HEK293 (cell line): ENCODE results near the gene TAS2R4.
A peak's percentile ranks its signal among the peaks of the same experiment; 100 is the strongest.

Experiments used
- HOXD13 ChIP-seq: sonication (generic); formaldehyde crosslinking; IDR thresholded peaks from 2 replicates; pipeline ENCODE4 v1.8.0; 2022; ENCODE audit warnings: missing genetic modification reagents, borderline replicate concordance
- KLF9 ChIP-seq: fragments of 450-650 bp; formaldehyde crosslinking; IDR thresholded peaks from 2 replicates; pipeline ENCODE4 v1.5.1; 2016; ENCODE audit warnings: missing biosample characterization, missing genetic modification characterization, low read depth
- MEIS1 ChIP-seq: sonication (generic); formaldehyde crosslinking; IDR thresholded peaks from 2 replicates; pipeline ENCODE4 v1.8.1; 2022; ENCODE audit warnings: missing genetic modification reagents, mild to moderate bottlenecking, borderline replicate concordance
- REPIN1 ChIP-seq: fragments of 450-650 bp; formaldehyde crosslinking; IDR thresholded peaks from 2 replicates; pipeline ENCODE4 v1.5.1; 2017; ENCODE audit warnings: missing biosample characterization, missing genetic modification characterization, low read depth
- SETDB1 ChIP-seq: IDR thresholded peaks from one replicate; pipeline ENCODE4 v1.6.1; 2017; ENCODE audit warnings: mild to moderate bottlenecking, low read length, moderate library complexity, mixed read lengths; ENCODE audit not compliant: insufficient read length
- WT1 ChIP-seq: fragments of 450-650 bp; formaldehyde crosslinking; IDR thresholded peaks from 2 replicates; pipeline ENCODE4 v1.5.1; 2016; ENCODE audit warnings: missing biosample characterization, missing genetic modification characterization
- YY1 ChIP-seq: fragments of 450-650 bp; formaldehyde crosslinking; IDR thresholded peaks from 2 replicates; pipeline ENCODE4 v1.5.1; 2018; ENCODE audit warnings: missing biosample characterization, missing genetic modification characterization
- ZFHX2 ChIP-seq: fragments of 450-650 bp; formaldehyde crosslinking; conservative IDR thresholded peaks from 2 replicates; pipeline ENCODE4 v1.5.1; 2016; ENCODE audit warnings: missing biosample characterization, missing genetic modification characterization
- ZNF121 ChIP-seq: fragments of 450-650 bp; formaldehyde crosslinking; IDR thresholded peaks from 2 replicates; pipeline ENCODE4 v1.5.1; 2016; ENCODE audit warnings: missing biosample characterization, missing genetic modification characterization
- ZNF157 ChIP-seq: fragments of 450-650 bp; formaldehyde crosslinking; IDR thresholded peaks from 2 replicates; pipeline ENCODE4 v1.5.1; 2016; ENCODE audit warnings: missing biosample characterization, missing genetic modification characterization
- ZNF175 ChIP-seq: fragments of 450-650 bp; formaldehyde crosslinking; IDR thresholded peaks from 2 replicates; pipeline ENCODE4 v1.5.1; 2016; ENCODE audit warnings: missing biosample characterization, missing genetic modification characterization
- ZNF184 ChIP-seq: fragments of 450-650 bp; IDR thresholded peaks from 2 replicates; pipeline ENCODE4 v1.5.1; 2018; ENCODE audit warnings: missing biosample characterization, mild to moderate bottlenecking, missing genetic modification characterization
- ZNF202 ChIP-seq: fragments of 450-650 bp; formaldehyde crosslinking; IDR thresholded peaks from 2 replicates; pipeline ENCODE4 v1.5.1; 2016; ENCODE audit warnings: missing biosample characterization, missing genetic modification characterization, borderline replicate concordance
- ZNF24 ChIP-seq: fragments of 450-650 bp; formaldehyde crosslinking; IDR thresholded peaks from 2 replicates; pipeline ENCODE4 v1.5.1; 2016; ENCODE audit warnings: missing biosample characterization, missing genetic modification characterization
- ZNF248 ChIP-seq: fragments of 450-650 bp; formaldehyde crosslinking; IDR thresholded peaks from 2 replicates; pipeline ENCODE4 v1.5.1; 2017; ENCODE audit warnings: missing biosample characterization, missing genetic modification characterization
- ZNF324 ChIP-seq: fragments of 450-650 bp; formaldehyde crosslinking; IDR thresholded peaks from 2 replicates; pipeline ENCODE4 v1.5.1; 2016; ENCODE audit warnings: missing biosample characterization, missing genetic modification characterization
- ZNF350 ChIP-seq: fragments of 450-650 bp; formaldehyde crosslinking; IDR thresholded peaks from 2 replicates; pipeline ENCODE4 v1.5.0; 2017; ENCODE audit warnings: missing biosample characterization, mild to moderate bottlenecking, missing genetic modification characterization
- ZNF404 ChIP-seq: fragments of 450-650 bp; formaldehyde crosslinking; IDR thresholded peaks from 2 replicates; pipeline ENCODE4 v1.5.1; 2017; ENCODE audit warnings: missing biosample characterization, missing genetic modification characterization
- ZNF416 ChIP-seq: fragments of 450-650 bp; formaldehyde crosslinking; IDR thresholded peaks from 2 replicates; pipeline ENCODE4 v1.5.1; 2016; ENCODE audit warnings: missing biosample characterization, missing genetic modification characterization
- ZNF561 ChIP-seq: fragments of 450-650 bp; IDR thresholded peaks from 2 replicates; pipeline ENCODE4 v1.5.1; 2018; ENCODE audit warnings: missing biosample characterization, missing genetic modification characterization, borderline replicate concordance
- ZNF596 ChIP-seq: fragments of 450-650 bp; IDR thresholded peaks from 2 replicates; pipeline ENCODE4 v1.5.0; 2018; ENCODE audit warnings: missing biosample characterization, mild to moderate bottlenecking, missing genetic modification characterization, moderate library complexity
- ZNF791 ChIP-seq: fragments of 450-650 bp; formaldehyde crosslinking; IDR thresholded peaks from 2 replicates; pipeline ENCODE4 v1.5.1; 2016; ENCODE audit warnings: missing biosample characterization, missing genetic modification characterization
- ZNF830 ChIP-seq: fragments of 450-650 bp; IDR thresholded peaks from 2 replicates; pipeline ENCODE4 v1.5.0; 2018; ENCODE audit warnings: missing biosample characterization, missing genetic modification characterization, low read depth, mild to moderate bottlenecking, moderate library complexity
- ZNF843 ChIP-seq: fragments of 450-650 bp; formaldehyde crosslinking; IDR thresholded peaks from 2 replicates; pipeline ENCODE4 v1.5.1; 2016; ENCODE audit warnings: missing biosample characterization, missing genetic modification characterization
- ZSCAN16 ChIP-seq: fragments of 450-650 bp; formaldehyde crosslinking; IDR thresholded peaks from 2 replicates; pipeline ENCODE4 v1.5.1; 2016; ENCODE audit warnings: missing biosample characterization, missing genetic modification characterization
- TF ChIP-seq, protein P1 (sequence below): fragments of 450-650 bp; formaldehyde crosslinking; IDR thresholded peaks from 2 replicates; pipeline ENCODE4 v1.5.1; 2016; ENCODE audit warnings: missing biosample characterization, missing genetic modification characterization
- TF ChIP-seq, protein P2 (sequence below): fragments of 450-650 bp; formaldehyde crosslinking; IDR thresholded peaks from 2 replicates; pipeline ENCODE4 v1.5.1; 2016; ENCODE audit warnings: missing biosample characterization, missing genetic modification characterization, low read depth
- TF ChIP-seq, protein P3 (sequence below): fragments of 450-650 bp; formaldehyde crosslinking; IDR thresholded peaks from 2 replicates; pipeline ENCODE4 v1.5.1; 2016; ENCODE audit warnings: missing biosample characterization, missing genetic modification characterization
- TF ChIP-seq, protein P4 (sequence below): fragments of 450-650 bp; formaldehyde crosslinking; IDR thresholded peaks from 2 replicates; pipeline ENCODE4 v1.5.1; 2017; ENCODE audit warnings: missing biosample characterization, missing genetic modification characterization

The TAS2R4 gene

DNA sequence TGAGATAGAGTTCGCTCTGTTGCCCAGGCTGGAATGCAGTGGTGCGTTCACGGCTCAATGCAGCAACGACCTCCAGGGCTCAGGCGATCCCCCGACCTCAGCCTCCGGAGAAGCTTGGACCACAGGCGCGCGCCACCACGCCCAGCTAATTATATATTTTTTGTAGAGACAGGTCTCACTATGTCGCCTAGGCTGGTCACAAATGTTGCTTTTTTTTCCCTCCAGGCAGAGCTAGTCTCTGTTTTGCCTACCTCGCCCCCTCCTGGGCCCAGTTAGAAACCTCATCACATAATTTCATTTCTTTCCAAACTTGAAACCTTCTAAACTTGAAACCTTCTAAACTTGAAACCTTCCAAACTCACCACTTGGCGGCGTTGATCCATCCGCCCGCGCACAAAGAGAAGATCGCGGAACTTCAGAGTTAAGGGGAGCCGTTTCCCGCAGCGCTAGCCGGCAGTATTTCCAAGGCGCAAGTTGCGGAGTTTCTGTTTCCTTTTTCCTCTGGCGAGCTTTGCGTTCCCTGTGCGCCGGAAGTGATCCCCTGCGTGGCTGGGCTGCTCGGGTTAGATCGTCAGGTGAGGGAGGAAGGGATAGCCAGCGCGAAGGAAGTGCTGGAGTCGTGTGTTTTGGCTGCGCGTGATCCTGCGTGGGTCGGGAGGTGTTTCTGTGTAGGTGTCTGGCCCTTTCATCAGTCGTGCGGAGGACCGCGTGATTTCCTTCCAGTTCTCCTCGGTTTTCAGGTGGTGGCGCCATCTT, 38.5 kb upstream of the TAS2R4 start, which contains the start of gene SSBP1 (continued):
- TF ChIP-seq ZNF157 (no peak), REPIN1 (tag by site-specific recombination) (peak; percentile 95), WT1 (tag by site-specific recombination) (no peak), ZNF416 (tag by site-specific recombination) (no peak), ZNF121 (tag by site-specific recombination) (peak; percentile 68; the same call in 1 of the 2 replicates), ZNF175 (no peak), MEIS1 (CRISPR knock-in tag) (no peak), ZNF324 (peak; percentile 99), ZNF350 (tag by site-specific recombination) (no peak), ZNF404 (tag by site-specific recombination) (no peak), ZNF596 (tag by site-specific recombination) (no peak), ZNF791 (no peak), YY1 (tag by site-specific recombination) (peak; percentile 83), ZNF24 (tag by site-specific recombination) (peak; percentile 96), ZNF202 (tag by site-specific recombination) (no peak), ZNF561 (tag by site-specific recombination) (peak; percentile 96), SETDB1 (no peak), ZSCAN16 (tag by site-specific recombination) (no peak; the same call in 1 of the 2 replicates), KLF9 (tag by site-specific recombination) (peak; percentile 57; the same call in 1 of the 2 replicates), ZFHX2 (tag by site-specific recombination) (peak; percentile 93), ZNF830 (tag by site-specific recombination) (no peak), ZNF248 (tag by site-specific recombination) (no peak), ZNF843 (tag by site-specific recombination) (peak; percentile 78), ZNF184 (tag by site-specific recombination) (peak; percentile 89), HOXD13 (CRISPR knock-in tag) (no peak)
- TF ChIP-seq, protein P1, sequence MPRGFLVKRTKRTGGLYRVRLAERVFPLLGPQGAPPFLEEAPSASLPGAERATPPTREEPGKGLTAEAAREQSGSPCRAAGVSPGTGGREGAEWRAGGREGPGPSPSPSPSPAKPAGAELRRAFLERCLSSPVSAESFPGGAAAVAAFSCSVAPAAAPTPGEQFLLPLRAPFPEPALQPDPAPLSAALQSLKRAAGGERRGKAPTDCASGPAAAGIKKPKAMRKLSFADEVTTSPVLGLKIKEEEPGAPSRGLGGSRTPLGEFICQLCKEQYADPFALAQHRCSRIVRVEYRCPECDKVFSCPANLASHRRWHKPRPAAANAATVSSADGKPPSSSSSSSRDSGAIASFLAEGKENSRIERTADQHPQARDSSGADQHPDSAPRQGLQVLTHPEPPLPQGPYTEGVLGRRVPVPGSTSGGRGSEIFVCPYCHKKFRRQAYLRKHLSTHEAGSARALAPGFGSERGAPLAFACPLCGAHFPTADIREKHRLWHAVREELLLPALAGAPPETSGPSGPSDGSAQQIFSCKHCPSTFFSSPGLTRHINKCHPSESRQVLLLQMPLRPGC (tag by site-specific recombination): peak; percentile 77
- TF ChIP-seq, protein P2, sequence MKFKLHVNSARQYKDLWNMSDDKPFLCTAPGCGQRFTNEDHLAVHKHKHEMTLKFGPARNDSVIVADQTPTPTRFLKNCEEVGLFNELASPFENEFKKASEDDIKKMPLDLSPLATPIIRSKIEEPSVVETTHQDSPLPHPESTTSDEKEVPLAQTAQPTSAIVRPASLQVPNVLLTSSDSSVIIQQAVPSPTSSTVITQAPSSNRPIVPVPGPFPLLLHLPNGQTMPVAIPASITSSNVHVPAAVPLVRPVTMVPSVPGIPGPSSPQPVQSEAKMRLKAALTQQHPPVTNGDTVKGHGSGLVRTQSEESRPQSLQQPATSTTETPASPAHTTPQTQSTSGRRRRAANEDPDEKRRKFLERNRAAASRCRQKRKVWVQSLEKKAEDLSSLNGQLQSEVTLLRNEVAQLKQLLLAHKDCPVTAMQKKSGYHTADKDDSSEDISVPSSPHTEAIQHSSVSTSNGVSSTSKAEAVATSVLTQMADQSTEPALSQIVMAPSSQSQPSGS: no peak
- TF ChIP-seq, protein P3, sequence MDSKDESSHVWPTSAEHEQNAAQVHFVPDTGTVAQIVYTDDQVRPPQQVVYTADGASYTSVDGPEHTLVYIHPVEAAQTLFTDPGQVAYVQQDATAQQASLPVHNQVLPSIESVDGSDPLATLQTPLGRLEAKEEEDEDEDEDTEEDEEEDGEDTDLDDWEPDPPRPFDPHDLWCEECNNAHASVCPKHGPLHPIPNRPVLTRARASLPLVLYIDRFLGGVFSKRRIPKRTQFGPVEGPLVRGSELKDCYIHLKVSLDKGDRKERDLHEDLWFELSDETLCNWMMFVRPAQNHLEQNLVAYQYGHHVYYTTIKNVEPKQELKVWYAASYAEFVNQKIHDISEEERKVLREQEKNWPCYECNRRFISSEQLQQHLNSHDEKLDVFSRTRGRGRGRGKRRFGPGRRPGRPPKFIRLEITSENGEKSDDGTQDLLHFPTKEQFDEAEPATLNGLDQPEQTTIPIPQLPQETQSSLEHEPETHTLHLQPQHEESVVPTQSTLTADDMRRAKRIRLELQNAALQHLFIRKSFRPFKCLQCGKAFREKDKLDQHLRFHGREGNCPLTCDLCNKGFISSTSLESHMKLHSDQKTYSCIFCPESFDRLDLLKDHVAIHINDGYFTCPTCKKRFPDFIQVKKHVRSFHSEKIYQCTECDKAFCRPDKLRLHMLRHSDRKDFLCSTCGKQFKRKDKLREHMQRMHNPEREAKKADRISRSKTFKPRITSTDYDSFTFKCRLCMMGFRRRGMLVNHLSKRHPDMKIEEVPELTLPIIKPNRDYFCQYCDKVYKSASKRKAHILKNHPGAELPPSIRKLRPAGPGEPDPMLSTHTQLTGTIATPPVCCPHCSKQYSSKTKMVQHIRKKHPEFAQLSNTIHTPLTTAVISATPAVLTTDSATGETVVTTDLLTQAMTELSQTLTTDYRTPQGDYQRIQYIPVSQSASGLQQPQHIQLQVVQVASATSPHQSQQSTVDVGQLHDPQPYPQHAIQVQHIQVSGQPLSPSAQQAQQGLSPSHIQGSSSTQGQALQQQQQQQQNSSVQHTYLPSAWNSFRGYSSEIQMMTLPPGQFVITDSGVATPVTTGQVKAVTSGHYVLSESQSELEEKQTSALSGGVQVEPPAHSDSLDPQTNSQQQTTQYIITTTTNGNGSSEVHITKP (tag by site-specific recombination): peak; percentile 85
- TF ChIP-seq, protein P4, sequence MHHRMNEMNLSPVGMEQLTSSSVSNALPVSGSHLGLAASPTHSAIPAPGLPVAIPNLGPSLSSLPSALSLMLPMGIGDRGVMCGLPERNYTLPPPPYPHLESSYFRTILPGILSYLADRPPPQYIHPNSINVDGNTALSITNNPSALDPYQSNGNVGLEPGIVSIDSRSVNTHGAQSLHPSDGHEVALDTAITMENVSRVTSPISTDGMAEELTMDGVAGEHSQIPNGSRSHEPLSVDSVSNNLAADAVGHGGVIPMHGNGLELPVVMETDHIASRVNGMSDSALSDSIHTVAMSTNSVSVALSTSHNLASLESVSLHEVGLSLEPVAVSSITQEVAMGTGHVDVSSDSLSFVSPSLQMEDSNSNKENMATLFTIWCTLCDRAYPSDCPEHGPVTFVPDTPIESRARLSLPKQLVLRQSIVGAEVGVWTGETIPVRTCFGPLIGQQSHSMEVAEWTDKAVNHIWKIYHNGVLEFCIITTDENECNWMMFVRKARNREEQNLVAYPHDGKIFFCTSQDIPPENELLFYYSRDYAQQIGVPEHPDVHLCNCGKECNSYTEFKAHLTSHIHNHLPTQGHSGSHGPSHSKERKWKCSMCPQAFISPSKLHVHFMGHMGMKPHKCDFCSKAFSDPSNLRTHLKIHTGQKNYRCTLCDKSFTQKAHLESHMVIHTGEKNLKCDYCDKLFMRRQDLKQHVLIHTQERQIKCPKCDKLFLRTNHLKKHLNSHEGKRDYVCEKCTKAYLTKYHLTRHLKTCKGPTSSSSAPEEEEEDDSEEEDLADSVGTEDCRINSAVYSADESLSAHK (tag by site-specific recombination): peak; percentile 100
